C4-2B (cell line): ENCODE data around the gene IGFBPL1.

Experiments used
- CTCF ChIP-seq: fragments of 450-650 bp; conservative IDR thresholded peaks from 2 replicates; pipeline ENCODE4 v1.5.1; 2017; ENCODE audit warnings: mild to moderate bottlenecking
- ZFX ChIP-seq: fragments of 450-650 bp; IDR thresholded peaks from 2 replicates; pipeline ENCODE4 v1.6.1; 2017

- TF ChIP-seq CTCF (no peak), ZFX (no peak)
Measured at GRCh38 chr9:38367898-38368297, 56.4 kb downstream of the IGFBPL1 start.
